Measurements from ENCODE around the gene RHEB.

GRCh38 chr7:151551820-151552219, 32.1 kb upstream of the RHEB start:
- TF ChIP-seq EZH2 (IDR thresholded peaks at IDR 0.05; ENCODE audit: borderline replicate concordance, low read depth, low read length, severe bottlenecking) (no peak), CTCF (IDR thresholded peaks at IDR 0.05; ENCODE audit: borderline replicate concordance, extremely low read depth, low read length, poor library complexity, severe bottlenecking) (no peak)
